B cell (primary cell): ENCODE data around the gene PDGFA. TPM values are rescaled to one million over a fixed set of nuclear protein-coding genes. Genes with fewer than 3 reads are reported as not detected.

Experiments used
- ATAC-seq: fragments of 200-7000 bp; cut with Tn5 transposase; one replicate; pipeline ENCODE4 v1.10.0; 2021; ENCODE audit warnings: low read depth, mild to moderate bottlenecking, moderate number of reproducible peaks, moderate library complexity
- CTCF ChIA-PET: fragments of 350-600 bp; sonication (Branson Sonifier 250); formaldehyde crosslinking; loops from one replicate; lab custom pipeline; 2021; ENCODE audit warnings: antibody characterized with exemption, inconsistent platforms; lab: Charles Lee
- POLR2A ChIA-PET: fragments of 350-600 bp; sonication (Branson Sonifier 250); formaldehyde crosslinking; loops from one replicate; lab custom pipeline; 2021; ENCODE audit warnings: antibody characterized with exemption; lab: Charles Lee
- DNase-seq: peaks from one replicate; pipeline ENCODE4 v3.0.0; 2013
- H2AFZ ChIP-seq: 2 replicates; pipeline ENCODE4 v1.6.1; 2012; ENCODE audit warnings: mild to moderate bottlenecking, low read depth, low read length; ENCODE audit not compliant: insufficient read depth, poor library complexity, severe bottlenecking
- H3K27ac ChIP-seq, 2 donors: 1 replicate in 1 of 2; 2 replicates in 1 of 2; pipeline ENCODE4 v1.5.1; 2012 to 2013; ENCODE audit warnings: low read length in 2 of 2, mild to moderate bottlenecking in 2 of 2, moderate library complexity in 1 of 2
- H3K27me3 ChIP-seq, 4 experiments: fragments of 200-600 bp in 1 of 4; sonication (generic) in 1 of 4; replicated peaks in 1 of 4; 1 replicate in 2 of 4; 2 replicates in 2 of 4; pipeline versions ENCODE4 v1.6.1 to v1.7.0; 2013 to 2016; ENCODE audit warnings: low read length in 3 of 4, mild to moderate bottlenecking in 2 of 4, mixed read lengths in 1 of 4, moderate library complexity in 1 of 4; ENCODE audit not compliant: insufficient read depth in 4 of 4, control insufficient read depth in 3 of 4; ENCODE audit errors: control extremely low read depth in 1 of 4
- H3K36me3 ChIP-seq, 2 experiments: replicated peaks in 1 of 2; 1 replicate in 1 of 2; 2 replicates in 1 of 2; pipeline versions ENCODE4 v1.6.1 to v1.7.1; 2013; ENCODE audit warnings: low read length in 1 of 2; ENCODE audit not compliant: insufficient read depth in 2 of 2, control insufficient read depth in 1 of 2; ENCODE audit errors: control extremely low read depth in 1 of 2, extremely low read depth in 1 of 2
- H3K4me1 ChIP-seq, 2 donors: fragments of 200-600 bp in 1 of 2; sonication (generic) in 1 of 2; 1 replicate in 1 of 2; 2 replicates in 1 of 2; pipeline versions ENCODE4 v1.5.1 to v1.6.1; 2013 to 2017; ENCODE audit warnings: low read length in 2 of 2; ENCODE audit not compliant: control insufficient read depth in 2 of 2, insufficient read depth in 2 of 2
- H3K4me2 ChIP-seq: replicated peaks from 2 replicates; pipeline ENCODE3; 2012; ENCODE audit warnings: mild to moderate bottlenecking, low read depth, low read length; ENCODE audit not compliant: poor library complexity, severe bottlenecking
- H3K4me3 ChIP-seq, 5 experiments: fragments of 200-600 bp in 1 of 5; sonication (generic) in 1 of 5; 1 replicate in 3 of 5; 2 replicates in 2 of 5; pipeline versions ENCODE4 v1.5.1 to v1.7.0; 2011 to 2016; ENCODE audit warnings: low read length in 4 of 5, mild to moderate bottlenecking in 4 of 5, low read depth in 2 of 5, control low read depth in 1 of 5, moderate library complexity in 1 of 5; ENCODE audit not compliant: insufficient read depth in 1 of 5; ENCODE audit errors: control extremely low read depth in 1 of 5, extremely low read depth in 1 of 5
- H3K79me2 ChIP-seq: fragments of 200-600 bp; sonication (generic); one replicate; pipeline ENCODE4 v1.6.0; 2016; ENCODE audit warnings: low read length; ENCODE audit not compliant: control insufficient read depth, insufficient read depth
- H3K9ac ChIP-seq: fragments of 200-600 bp; sonication (generic); 2 replicates; pipeline ENCODE4 v1.6.1; 2017; ENCODE audit warnings: mild to moderate bottlenecking, low read length, moderate library complexity
- H3K9me3 ChIP-seq, 3 donors: one replicate each; pipeline versions ENCODE4 v1.6.1 to v1.7.1; 2013; ENCODE audit warnings: low read length in 2 of 3; ENCODE audit not compliant: control insufficient read depth in 2 of 3, insufficient read depth in 1 of 3; ENCODE audit errors: control extremely low read depth in 1 of 3
- H4K20me1 ChIP-seq: 2 replicates; pipeline ENCODE4 v1.6.0; 2012; ENCODE audit warnings: mild to moderate bottlenecking, low read length; ENCODE audit not compliant: insufficient read depth, control insufficient read depth, poor library complexity, severe bottlenecking
- H3K27ac Mint-ChIP-seq: one replicate; pipeline ENCODE4 v1.8.0; 2021; ENCODE audit warnings: mixed read lengths
- H3K27me3 Mint-ChIP-seq: one replicate; pipeline ENCODE4 v1.8.0; 2021; ENCODE audit warnings: mixed read lengths
- H3K4me1 Mint-ChIP-seq: one replicate; pipeline ENCODE4 v1.8.0; 2021; ENCODE audit warnings: mixed read lengths
- H3K4me3 Mint-ChIP-seq: one replicate; pipeline ENCODE4 v1.8.0; 2021; ENCODE audit warnings: mixed read lengths
- H3K9me3 Mint-ChIP-seq: one replicate; pipeline ENCODE4 v1.8.0; 2022; ENCODE audit warnings: mixed read lengths; ENCODE audit not compliant: insufficient read depth
- EZH2 ChIP-seq: IDR thresholded peaks from 2 replicates; pipeline ENCODE4 v1.6.1; 2012; ENCODE audit warnings: borderline replicate concordance, low read depth, mild to moderate bottlenecking, moderate library complexity, low read length; ENCODE audit not compliant: insufficient read depth, poor library complexity, severe bottlenecking
- WGBS: methylation state at CpG from one replicate; pipeline ENCODE4 v1.1.5; 2013; ENCODE audit warnings: missing lambda C conversion rate; ENCODE audit not compliant: insufficient coverage; 5-methylcytosine and 5-hydroxymethylcytosine counted together
- intact Hi-C: fragments of 100-400 bp; cut with micrococcal nuclease; formaldehyde crosslinking; loops from one replicate; pipeline ENCODE4 v1.10.0; 2022
- polyA plus RNA-seq: library from polyadenylated mRNA; depleted of rRNA; stranded (reverse); fragments of >200 nt; gene quantifications from 2 replicates; pipeline ENCODE4 v1.2.3, GENCODE V29; 2012
- total RNA-seq, 2 donors: library from RNA; stranded (reverse); fragments of 120-200 nt in 1 of 2; gene quantifications; 1 replicate in 1 of 2; 2 replicates in 1 of 2; pipeline versions ENCODE4 v1.2.3 to v1.2.4, GENCODE V29; 2013 to 2022
- TF ChIP-seq, protein P1 (sequence below): fragments of 200-600 bp; IDR thresholded peaks from one replicate; pipeline ENCODE4 v1.8.0; 2022; ENCODE audit warnings: antibody characterized with exemption, mild to moderate bottlenecking

The PDGFA gene
- total and polyA plus RNA-seq, 2 donors (not counting 1 experiment from before 2014, with no cell fraction given): 0.36 to 1.5 TPM

DNA sequence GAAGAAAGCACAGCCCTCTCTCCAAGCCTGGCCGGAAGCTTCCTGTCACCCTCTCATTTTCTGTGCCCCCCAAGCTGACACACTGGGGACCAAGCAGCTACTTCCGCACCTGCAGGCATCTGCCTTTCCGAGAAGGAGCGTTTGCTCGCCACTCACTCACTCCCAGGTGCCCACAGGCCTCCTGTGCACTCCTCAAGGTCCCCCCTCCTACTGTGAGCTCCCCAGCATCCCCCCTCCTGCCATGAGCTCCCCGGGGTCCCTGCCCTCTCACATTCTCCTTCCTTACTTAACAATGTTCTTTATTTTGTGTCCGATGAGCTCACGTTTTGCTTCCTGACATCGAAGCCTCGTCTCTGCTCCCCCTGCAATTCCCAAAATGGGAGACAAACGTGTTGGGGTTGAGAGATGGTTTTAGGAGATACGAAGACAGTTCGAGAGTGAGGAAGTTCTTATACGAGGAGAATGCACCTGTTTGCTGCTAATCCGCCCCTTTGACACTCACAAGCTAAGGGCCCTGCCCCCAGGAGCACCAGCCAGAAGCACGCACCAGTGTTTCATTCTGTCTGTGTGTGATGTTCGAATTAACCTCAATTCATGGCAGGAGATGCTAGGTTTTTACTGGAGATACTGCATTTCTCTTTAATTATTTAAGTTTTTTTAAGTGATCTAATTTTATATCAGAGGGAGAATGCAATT is 70.2 kb downstream of the PDGFA start:
- H3K4me1 ChIP-seq: peaks cover 0 to 3% of the 10 kb centered on the region in 2 donors
- H3K4me1 Mint-ChIP-seq: peaks cover 11% of the 10 kb centered on the region

DNA sequence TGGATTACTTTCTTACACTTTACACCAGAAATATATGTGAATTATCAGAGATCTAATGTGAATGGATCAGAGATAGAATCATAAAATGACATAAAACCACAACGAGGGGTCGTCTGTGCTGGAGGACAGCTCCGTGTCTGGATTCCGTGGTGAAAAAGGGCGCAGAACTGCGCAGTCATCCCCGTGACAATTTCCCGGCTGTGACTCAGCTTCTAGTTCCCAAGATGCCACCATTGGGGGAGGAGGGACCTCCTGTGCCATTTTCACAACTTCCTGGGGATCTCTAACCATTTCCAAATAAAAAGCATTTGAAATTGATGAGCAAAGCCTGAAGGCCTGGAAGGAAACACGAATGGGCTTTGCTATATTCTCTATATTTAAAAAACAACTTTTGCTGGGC is 72.1 kb downstream of the PDGFA start:
- ChIA-PET CTCF (no interaction called here), POLR2A (no interaction called here)
- no peak for DNase-seq
- no peak for ATAC-seq
- Mint-ChIP-seq H3K4me3 (no peak overlapping the region), H3K27ac (no peak overlapping the region), H3K4me1 (peaks cover 11% of the 10 kb centered on the region), H3K27me3 (peaks cover 15% of the 10 kb centered on the region), H3K9me3 (no peaks in the 10 kb centered on the region)
- Histone ChIP-seq H3K9ac (no peak overlapping the region), H2AFZ (no peak overlapping the region), H3K4me1 (peaks cover 0 to 3% of the 10 kb centered on the region in 2 donors), H3K36me3 (no peaks in the 10 kb centered on the region), H3K4me3 (no peak overlapping the region), H3K27ac (no peak overlapping the region), H3K4me2 (no peak overlapping the region), H3K79me2 (no peaks in the 10 kb centered on the region), H4K20me1 (no peaks in the 10 kb centered on the region), H3K27me3 (peaks cover 0 to 12% (median 4%) of the 10 kb centered on the region in 4 experiments), H3K9me3 (peaks cover 0 to 5% (median 0%) of the 10 kb centered on the region in 3 donors)
- intact Hi-C loops: no loop called here
- TF ChIP-seq, protein P1, sequence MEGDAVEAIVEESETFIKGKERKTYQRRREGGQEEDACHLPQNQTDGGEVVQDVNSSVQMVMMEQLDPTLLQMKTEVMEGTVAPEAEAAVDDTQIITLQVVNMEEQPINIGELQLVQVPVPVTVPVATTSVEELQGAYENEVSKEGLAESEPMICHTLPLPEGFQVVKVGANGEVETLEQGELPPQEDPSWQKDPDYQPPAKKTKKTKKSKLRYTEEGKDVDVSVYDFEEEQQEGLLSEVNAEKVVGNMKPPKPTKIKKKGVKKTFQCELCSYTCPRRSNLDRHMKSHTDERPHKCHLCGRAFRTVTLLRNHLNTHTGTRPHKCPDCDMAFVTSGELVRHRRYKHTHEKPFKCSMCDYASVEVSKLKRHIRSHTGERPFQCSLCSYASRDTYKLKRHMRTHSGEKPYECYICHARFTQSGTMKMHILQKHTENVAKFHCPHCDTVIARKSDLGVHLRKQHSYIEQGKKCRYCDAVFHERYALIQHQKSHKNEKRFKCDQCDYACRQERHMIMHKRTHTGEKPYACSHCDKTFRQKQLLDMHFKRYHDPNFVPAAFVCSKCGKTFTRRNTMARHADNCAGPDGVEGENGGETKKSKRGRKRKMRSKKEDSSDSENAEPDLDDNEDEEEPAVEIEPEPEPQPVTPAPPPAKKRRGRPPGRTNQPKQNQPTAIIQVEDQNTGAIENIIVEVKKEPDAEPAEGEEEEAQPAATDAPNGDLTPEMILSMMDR: no peak
- TF ChIP-seq EZH2: no peak
- WGBS: 99% methylated on average over 8 of the region's 9 CpGs

More for the DNA sequence above, 70.2 kb downstream of the PDGFA start:
- H3K36me3 ChIP-seq: no peaks in the 10 kb centered on the region
- H3K9ac ChIP-seq: no peak overlapping the region
- no peak for TF ChIP-seq EZH2
- TF ChIP-seq, protein P1: no peak
- H3K27me3 Mint-ChIP-seq: peaks cover 15% of the 10 kb centered on the region
- peaks cover 0 to 4% (median 0%) of the 10 kb centered on the region in 3 donors for H3K9me3 ChIP-seq
- ATAC-seq (no peak), DNase-seq (no peak)
- POLR2A ChIA-PET: no interaction called here
- CTCF ChIA-PET: no interaction called here
- H3K27ac Mint-ChIP-seq: no peak overlapping the region
- no peak overlapping the region for H3K4me3 ChIP-seq
- no peak overlapping the region for H3K27ac ChIP-seq
- 78% methylated on average over 7 of the region's 17 CpGs for WGBS
- no peak overlapping the region for H3K4me3 Mint-ChIP-seq
- H3K27me3 ChIP-seq: peaks cover 0 to 19% (median 8%) of the 10 kb centered on the region in 4 experiments
- H3K4me2 ChIP-seq: no peak overlapping the region
- intact Hi-C loops: no loop called here
- H2AFZ ChIP-seq: no peak overlapping the region
- H4K20me1 ChIP-seq: no peaks in the 10 kb centered on the region
- H3K9me3 Mint-ChIP-seq: no peaks in the 10 kb centered on the region
- no peaks in the 10 kb centered on the region for H3K79me2 ChIP-seq

Other genes starting within 250 kb of the PDGFA start
- not detected in 2 replicates for gene FOXL3, start 229.7 kb downstream of the PDGFA start, total RNA-seq
- gene FOXL3, start 229.7 kb downstream of the PDGFA start, polyA plus RNA-seq: not detected in 2 replicates
- gene DNAAF5, start 206.9 kb upstream of the PDGFA start, total RNA-seq: 21.4 and 25.8 TPM in 2 replicates
- 13.1 and 18.0 TPM in 2 replicates for gene DNAAF5, start 206.9 kb upstream of the PDGFA start, polyA plus RNA-seq
- gene PRKAR1B, start 207.4 kb upstream of the PDGFA start, total RNA-seq: 8.0 and 8.6 TPM in 2 replicates
- gene PRKAR1B, start 207.4 kb upstream of the PDGFA start, polyA plus RNA-seq: 4.5 and 4.9 TPM in 2 replicates